Fibroblast of skin of abdomen (primary cell): ENCODE data around the gene FRG2C.
"Not testable (repeated sequence)": the region's sequence is repeated elsewhere in the genome, so short reads cannot be mapped to it uniquely, and the experiment has no call there.

ENCODE experiments used
- DNase-seq: peaks from one replicate; pipeline ENCODE4 v3.0.0-alpha.2; 2013

FRG2C gene

DNA sequence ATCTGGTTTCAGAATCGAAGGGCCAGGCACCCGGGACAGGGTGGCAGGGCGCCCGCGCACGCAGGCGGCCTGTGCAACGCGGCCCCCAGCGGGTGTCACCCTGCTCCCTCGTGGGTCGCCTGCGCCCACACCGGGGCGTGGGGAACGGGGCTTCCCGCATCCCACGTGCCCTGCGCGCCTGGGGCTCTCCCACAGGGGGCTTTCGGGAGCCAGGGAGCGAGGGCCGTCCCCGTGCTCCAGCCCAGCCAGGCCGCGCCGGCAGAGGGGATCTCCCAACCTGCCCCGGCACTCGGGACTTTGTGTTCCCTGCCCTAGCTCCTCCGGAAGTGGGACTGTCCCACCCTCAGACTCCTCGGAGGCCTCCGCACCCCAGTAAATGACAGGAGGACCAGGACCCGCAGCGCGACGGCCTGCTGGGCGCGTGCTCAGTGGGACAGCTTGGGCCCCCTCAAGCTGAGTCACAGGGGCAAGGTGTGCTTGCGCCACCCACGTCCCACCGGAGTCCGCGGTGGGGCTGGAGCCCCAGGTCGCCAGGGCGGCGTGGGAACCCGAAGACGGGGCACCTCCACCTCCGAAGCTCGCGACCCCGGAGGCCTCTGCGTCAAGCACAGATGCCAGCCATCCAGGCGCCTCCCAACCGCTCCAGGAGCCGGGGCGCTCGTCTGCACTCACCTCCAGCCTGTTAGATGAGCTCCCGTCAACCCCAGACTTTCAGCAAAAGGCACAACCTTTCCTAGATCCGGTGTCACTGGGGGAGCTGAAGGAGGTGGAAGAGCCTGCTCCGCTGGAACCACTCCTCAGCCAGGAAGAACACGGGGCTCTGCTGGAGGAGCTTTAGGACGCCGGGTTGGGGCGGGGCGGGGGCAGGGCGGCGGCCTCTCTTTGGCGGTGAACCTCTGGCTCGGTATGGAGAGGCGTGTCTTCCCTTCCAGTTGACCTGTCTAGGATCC, 5.5 kb downstream of the FRG2C start:
- not testable (repeated sequence) for DNase-seq

DNA sequence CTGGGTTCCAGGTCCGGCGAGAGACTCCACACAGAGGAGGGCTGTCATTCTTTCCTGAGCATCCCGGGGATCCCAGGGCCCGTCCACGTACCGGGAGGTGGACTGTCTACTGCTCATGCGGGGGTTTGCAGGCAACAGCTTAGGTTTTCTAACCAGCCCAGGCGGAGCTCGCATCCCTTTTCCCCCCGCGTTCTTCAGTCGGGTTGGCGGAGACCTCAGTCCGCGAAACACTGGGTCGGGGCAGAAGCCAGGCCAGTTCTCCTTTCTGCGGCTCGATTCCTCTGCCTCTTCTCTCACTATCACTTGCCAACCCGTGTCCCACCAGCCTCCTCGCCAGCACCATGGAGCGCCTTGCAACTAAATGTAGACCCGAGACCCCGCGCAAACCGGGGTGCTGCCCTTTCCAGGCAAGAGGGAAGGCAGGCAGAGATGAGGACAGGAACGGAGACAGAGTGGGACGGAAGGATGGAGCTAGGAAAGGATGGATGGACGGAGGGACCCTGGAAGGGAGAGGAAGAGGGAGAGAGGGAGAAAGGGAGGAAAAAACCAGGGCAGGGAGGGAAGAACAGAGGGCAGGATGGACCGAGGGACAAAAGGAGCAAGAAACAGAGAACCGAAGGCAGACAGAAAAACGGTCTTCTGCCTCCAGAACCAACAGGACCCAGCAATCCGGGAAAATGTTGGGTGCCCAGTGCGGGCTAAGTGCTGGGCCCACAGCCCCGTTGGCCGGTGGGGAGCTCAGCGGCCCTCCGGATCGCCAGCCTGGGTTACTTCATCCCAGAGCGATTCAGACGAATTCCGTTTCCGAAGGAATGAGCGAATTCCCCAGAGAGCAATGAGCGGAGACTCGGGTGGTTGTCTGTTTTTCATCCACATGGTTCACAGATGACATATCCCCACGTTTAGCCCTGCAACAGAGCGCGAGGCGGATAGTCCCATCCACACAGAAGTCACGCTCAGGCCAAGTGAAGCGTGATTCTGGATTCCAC, 6.5 kb downstream of the FRG2C start:
- DNase-seq, result peak; percentile 80

DNA sequence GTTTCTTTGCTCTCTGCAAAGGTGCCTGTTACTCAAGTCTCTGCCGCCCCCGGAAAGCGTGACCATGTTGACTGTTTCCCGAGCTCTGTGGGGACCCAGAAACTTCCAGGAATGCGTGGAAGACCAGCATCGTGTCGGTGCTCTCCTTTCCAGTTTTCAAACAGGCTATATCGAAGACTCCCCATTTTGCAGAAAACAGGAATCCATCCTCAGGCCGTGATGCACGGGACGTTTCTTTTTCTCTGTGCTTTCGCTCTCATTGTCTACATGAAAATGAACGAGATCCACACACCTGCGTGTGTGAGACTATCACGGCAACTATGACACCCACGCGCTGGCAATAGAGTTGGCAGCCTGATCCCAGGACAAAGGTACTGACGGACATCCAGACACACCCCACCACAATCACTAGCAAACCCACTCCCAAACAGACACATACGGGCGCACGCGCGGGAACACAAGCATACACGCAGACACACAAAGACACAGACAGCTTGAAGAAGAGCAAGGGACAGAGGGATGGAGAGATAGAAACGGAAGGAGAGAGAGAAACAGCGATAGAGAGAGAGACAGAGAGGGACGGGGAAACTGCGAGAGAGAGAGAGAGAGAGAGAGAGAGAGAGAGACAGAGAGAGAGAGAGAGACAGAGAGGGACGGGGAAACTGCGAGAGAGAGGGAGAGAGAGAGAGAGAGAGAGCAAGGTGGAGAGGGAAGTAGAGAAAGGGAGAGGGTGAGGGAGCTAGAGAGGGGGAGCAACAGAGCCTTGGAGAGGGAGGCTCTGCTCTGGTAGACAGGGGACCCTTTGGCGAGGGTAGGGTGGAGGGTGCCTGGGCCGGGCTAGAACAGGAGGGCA, 7.4 kb downstream of the FRG2C start:
- not testable (repeated sequence) for DNase-seq

DNA sequence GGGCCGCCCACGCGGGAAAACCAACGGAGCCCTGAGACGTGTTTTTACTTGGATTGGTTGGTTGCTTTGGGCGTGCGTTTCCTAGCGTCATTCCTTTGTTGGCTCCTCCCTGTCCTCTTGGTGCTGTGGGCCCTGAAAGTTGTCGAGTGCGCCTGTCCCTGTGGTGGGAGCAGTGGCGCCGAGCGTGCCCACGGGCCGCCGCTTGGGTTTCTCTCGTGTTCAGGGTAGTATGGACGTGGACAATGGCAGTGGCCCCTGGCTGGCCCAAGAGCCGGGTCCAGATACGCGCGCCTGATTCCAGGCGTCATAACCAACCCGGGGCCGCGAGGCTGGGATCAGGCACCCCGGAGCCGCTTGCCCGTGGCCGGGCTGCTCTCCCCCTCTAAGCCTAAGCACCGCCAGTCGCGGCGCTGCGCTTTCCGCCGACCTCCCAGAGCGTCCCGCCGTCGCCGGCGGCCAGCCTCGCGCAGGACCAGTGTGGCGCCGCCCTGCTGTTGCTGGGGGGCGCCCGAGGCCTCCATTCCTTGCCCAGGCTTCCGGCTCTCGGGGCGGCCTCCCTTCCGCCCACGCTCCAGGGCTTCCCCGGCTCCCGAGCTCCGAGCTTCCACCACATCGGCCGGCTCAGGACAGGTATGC, 8.1 kb downstream of the FRG2C start:
- DNase-seq, result peak; percentile 48

DNA sequence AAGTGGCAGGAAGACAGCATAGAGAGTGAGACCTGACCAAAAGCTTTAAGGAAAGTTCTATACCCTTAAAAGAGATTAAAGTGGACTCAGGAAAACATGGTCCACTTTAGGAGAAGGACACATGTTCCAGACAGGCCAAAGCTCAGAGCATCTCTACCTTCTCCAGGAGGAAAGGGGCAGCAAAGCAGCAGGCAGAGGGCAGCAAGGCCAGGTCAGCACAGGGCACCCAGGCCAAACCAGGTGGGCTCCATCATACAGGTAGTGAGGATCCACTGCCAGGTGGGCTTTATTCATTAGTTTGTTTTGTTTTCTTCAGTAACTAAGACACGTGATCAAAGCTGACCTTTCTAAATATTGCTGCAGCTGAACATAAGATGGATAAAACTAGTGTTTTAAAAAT, 19.8 kb downstream of the FRG2C start:
- not testable (repeated sequence) for DNase-seq

DNA sequence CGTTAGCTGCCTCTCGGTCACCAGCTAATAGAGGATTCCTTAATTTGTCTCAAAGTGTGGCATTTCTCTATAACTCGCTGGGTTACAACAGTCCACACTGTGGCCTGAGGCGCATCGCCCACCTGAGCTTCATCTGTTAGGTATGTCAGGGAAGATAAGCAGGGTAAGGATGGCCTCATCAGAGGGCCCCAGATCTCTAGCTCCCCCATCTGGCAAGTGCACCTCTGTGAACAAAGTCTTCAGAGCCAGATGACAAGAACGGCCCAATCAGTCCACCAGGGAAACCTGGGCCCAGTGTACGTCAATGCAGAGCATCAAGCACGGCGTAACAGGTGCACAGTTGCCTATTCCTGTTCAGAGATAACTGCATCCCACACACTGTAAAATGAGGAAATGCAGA, 23.2 kb downstream of the FRG2C start:
- DNase-seq, result no peak

DNA sequence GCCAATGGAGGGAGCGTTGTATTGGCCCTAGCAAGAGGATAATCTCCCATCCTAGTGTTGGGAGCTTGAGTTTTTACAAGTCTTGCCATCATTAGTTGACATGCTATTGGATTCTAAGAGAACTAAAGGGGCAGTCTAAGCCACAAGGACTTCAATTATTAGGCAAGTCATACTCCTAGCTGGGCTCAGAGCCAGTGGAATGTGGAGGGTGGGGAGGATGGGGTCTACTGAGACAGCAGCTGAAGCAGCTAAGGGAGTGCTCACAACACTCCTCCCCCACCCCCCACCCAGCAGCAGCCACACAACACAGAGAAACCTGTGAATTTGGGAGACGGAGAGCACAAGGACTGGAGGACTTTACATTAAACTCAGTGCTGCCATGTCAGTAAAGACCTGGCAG, 27.9 kb downstream of the FRG2C start:
- no peak for DNase-seq
